ENCODE data around the gene XRN2.

XRN2 gene

GRCh38 chr20:21377701-21378100 lies 74.6 kb downstream of the XRN2 start:
- H3K4me3 ChIP-seq (replicated peaks; ENCODE audit: low read depth, low read length) = no peak overlapping the region
- no peak for TF ChIP-seq CTCF (IDR thresholded peaks at IDR 0.05; ENCODE audit: low read depth, low read length, missing control alignments)
- no peak for DNase-seq (ENCODE audit: extremely low read depth, low read depth)

- DNase-seq (ENCODE audit: extremely low read depth, low read depth) = no peak
- no peak overlapping the region for H3K4me3 ChIP-seq (replicated peaks; ENCODE audit: low read depth, low read length)
- no peak for TF ChIP-seq CTCF (IDR thresholded peaks at IDR 0.05; ENCODE audit: low read depth, low read length, missing control alignments)
Measured at GRCh38 chr20:21378259-21378658, 75.1 kb downstream of the XRN2 start.

GRCh38 chr20:21380711-21381110 lies 77.6 kb downstream of the XRN2 start:
- H3K4me3 ChIP-seq (replicated peaks; ENCODE audit: low read depth, low read length) = no peak overlapping the region
- no peak for TF ChIP-seq CTCF (IDR thresholded peaks at IDR 0.05; ENCODE audit: low read depth, low read length, missing control alignments)
- no peak for DNase-seq (ENCODE audit: extremely low read depth, low read depth)

GRCh38 chr20:21381619-21382018 lies 78.5 kb downstream of the XRN2 start:
- no peak for DNase-seq (ENCODE audit: extremely low read depth, low read depth)
- no peak for TF ChIP-seq CTCF (IDR thresholded peaks at IDR 0.05; ENCODE audit: low read depth, low read length, missing control alignments)
- H3K4me3 ChIP-seq (replicated peaks; ENCODE audit: low read depth, low read length) = no peak overlapping the region

- TF ChIP-seq CTCF (IDR thresholded peaks at IDR 0.05; ENCODE audit: low read depth, low read length, missing control alignments) = no peak
Measured at GRCh38 chr20:21384308-21384892, 81.3 kb downstream of the XRN2 start.

GRCh38 chr20:21386111-21386510 lies 83.0 kb downstream of the XRN2 start:
- no peak for TF ChIP-seq CTCF (IDR thresholded peaks at IDR 0.05; ENCODE audit: low read depth, low read length, missing control alignments)
- no peak for DNase-seq (ENCODE audit: extremely low read depth, low read depth)
- no peak overlapping the region for H3K4me3 ChIP-seq (replicated peaks; ENCODE audit: low read depth, low read length)

More at GRCh38 chr20:21384308-21384892, 81.3 kb downstream of the XRN2 start:
- no peak for DNase-seq (ENCODE audit: extremely low read depth, low read depth)
- no peak overlapping the region for H3K4me3 ChIP-seq (replicated peaks; ENCODE audit: low read depth, low read length)

GRCh38 chr20:21387528-21387927 lies 84.4 kb downstream of the XRN2 start:
- DNase-seq (ENCODE audit: extremely low read depth, low read depth) = no peak
- no peak for TF ChIP-seq CTCF (IDR thresholded peaks at IDR 0.05; ENCODE audit: low read depth, low read length, missing control alignments)
- H3K4me3 ChIP-seq (replicated peaks; ENCODE audit: low read depth, low read length) = no peak overlapping the region

Data from HFF-Myc (cell line).